Cortex of kidney (tissue), 1 donor: Measurements from ENCODE around the gene MASP1.

ENCODE experiments used
- DNase-seq: peaks from one replicate; lab custom pipeline; 2025; lab: John Stamatoyannopoulos, UW

MASP1 gene

DNA sequence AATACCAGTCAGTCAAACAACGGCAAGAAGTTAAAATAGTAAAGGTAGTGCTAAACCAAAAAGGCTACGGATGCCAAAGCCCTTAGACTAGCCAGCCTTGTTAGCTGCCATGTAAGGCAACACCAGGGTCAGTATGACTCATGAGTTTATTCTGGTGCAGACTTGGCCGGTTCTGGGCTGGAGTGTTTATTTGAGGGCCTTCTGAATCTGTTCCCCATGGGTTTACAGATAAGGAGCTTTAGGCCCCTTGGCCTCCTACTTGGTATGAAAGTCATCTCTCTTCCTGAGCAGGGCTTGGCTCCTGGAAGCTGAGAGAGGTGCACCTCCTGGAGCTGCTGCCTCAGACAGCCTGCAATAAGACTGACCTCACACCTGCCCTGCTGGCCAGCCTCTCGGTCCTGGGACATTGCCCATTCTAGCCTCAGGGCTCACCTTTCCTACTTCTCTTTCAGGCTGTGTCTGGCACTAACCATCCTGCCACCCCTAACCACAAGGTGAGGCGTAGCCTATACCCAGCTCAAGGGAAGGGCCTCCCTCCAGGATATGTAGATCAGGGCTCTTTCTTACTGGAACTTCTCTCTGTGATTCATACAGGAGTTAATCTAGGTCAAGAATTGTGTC lies 104.6 kb downstream of the MASP1 start:
- no peak for DNase-seq

DNA sequence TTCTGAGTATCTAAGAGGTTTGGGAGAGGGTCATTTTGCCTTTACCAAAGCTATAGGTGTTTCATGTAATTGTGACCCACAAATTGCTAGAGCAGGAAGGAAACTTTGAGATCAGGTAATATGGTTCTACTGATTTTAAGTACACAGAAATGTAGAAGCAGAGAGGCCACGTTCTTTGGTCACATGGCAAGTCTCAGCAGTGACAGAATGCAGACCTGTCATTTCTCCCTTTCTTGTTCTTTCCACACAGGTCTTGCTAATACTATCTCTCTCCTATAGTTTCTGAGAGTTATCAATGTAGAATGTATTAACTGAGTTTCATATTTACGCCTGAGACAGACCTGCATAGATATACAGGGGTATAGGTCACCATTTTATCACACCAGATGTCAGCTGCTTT lies 105.2 kb downstream of the MASP1 start:
- DNase-seq: no peak

DNA sequence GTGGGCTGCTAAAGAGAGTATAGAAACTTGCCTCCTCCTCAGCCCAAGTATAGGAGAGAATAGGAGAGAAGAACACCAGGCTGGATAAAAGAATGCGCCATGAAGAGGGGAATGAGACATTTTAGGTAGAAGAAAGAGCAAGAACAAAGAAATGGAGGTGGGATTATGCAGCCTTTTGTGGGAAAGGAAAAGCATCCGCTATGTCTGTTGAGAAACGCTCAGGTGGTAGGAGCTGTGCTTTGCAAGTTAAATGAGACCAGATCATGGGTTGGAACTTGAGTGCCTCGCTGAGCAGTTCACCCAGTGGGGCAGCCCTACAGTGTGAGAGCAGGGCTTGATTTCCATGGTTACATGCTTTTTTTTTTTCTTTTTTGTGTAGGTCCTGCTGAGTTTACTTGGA lies 105.8 kb downstream of the MASP1 start:
- no peak for DNase-seq
